Chondrocyte (in vitro differentiated cells): ENCODE measurements around the gene TSPAN6. TPM values are rescaled to one million over a fixed set of nuclear protein-coding genes. Genes with fewer than 3 reads are reported as not detected.
A peak's percentile ranks its signal among the peaks of the same experiment; 100 is the strongest.

Experiments used
- DNase-seq: peaks from one replicate; pipeline ENCODE4 v3.0.0; 2021; ENCODE audit warnings: mixed read lengths, low spot score
- H3K27ac Mint-ChIP-seq: one replicate; pipeline ENCODE4 v1.8.0; 2021; ENCODE audit warnings: mild to moderate bottlenecking, moderate library complexity, mixed read lengths; ENCODE audit not compliant: unreplicated experiment
- H3K27me3 Mint-ChIP-seq: 2 replicates; pipeline ENCODE4 v1.8.0; 2021; ENCODE audit warnings: low read depth, mixed read lengths
- H3K36me3 Mint-ChIP-seq: 2 replicates; pipeline ENCODE4 v1.8.0; 2021; ENCODE audit warnings: low read depth, mixed read lengths
- H3K4me1 Mint-ChIP-seq: 2 replicates; pipeline ENCODE4 v1.8.0; 2021; ENCODE audit warnings: low read depth, mild to moderate bottlenecking, mixed read lengths
- H3K4me3 Mint-ChIP-seq: one replicate; pipeline ENCODE4 v1.8.0; 2021; ENCODE audit warnings: mild to moderate bottlenecking, moderate library complexity, mixed read lengths; ENCODE audit not compliant: unreplicated experiment
- H3K9me3 Mint-ChIP-seq: 2 replicates; pipeline ENCODE4 v1.8.0; 2021; ENCODE audit warnings: low read depth, mixed read lengths
- CTCF ChIP-seq: fragments of 200-600 bp; sonication (generic); IDR thresholded peaks from 2 replicates; pipeline ENCODE4 v1.5.0; 2021; ENCODE audit warnings: antibody characterized with exemption, mild to moderate bottlenecking, moderate library complexity
- total RNA-seq: library from RNA; stranded (reverse); gene quantifications from 3 replicates; pipeline ENCODE4 v1.2.1, GENCODE V29; 2021

The TSPAN6 gene
- total RNA-seq, 1 donor from 2014 or later: 18.6 TPM

- Mint-ChIP-seq H3K9me3 (no peaks in the 10 kb centered on the region), H3K4me3 (no peak overlapping the region), H3K36me3 (no peaks in the 10 kb centered on the region), H3K4me1 (peaks cover 38% of the 10 kb centered on the region), H3K27me3 (no peaks in the 10 kb centered on the region), H3K27ac (peak overlapping the region; percentile 83)
- DNase-seq: no peak
- peak; percentile 7 for TF ChIP-seq CTCF
Observed at GRCh38 chrX:100680756-100681155, 44.1 kb upstream of the TSPAN6 start.

DNA sequence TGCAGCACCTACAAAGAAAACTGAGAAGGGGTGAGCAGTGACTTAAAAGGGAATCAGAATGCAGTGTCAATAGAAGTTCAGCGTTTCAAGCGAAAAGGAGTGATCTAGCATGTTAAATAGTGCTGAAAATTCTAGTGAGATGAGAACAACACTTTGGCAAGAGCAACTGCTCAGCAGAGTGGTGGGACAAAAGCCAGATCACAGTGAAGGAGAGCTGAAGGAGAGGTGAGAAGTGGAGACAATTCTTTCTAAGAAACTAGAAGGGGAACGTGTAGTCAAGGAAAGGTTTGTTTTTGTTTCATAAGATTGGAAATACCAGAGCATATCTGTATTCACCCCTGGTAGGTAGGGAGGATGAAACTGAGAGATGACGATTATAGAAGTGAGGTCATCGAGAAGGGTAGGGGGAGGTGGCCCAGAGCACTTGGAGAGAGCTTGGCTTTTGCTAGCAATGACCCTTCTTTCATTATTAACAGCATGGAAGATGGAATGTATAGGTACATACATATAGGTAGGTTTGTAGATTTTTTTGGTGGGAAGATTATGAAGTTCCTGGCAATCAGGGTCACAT, 41.1 kb upstream of the TSPAN6 start:
- TF ChIP-seq CTCF: no peak
- no peaks in the 10 kb centered on the region for H3K36me3 Mint-ChIP-seq
- H3K9me3 Mint-ChIP-seq: no peaks in the 10 kb centered on the region
- H3K27ac Mint-ChIP-seq: no peak overlapping the region
- H3K4me1 Mint-ChIP-seq: peaks cover 40% of the 10 kb centered on the region
- DNase-seq: no peak
- H3K27me3 Mint-ChIP-seq: no peaks in the 10 kb centered on the region
- H3K4me3 Mint-ChIP-seq: no peak overlapping the region

- Mint-ChIP-seq H3K4me1 (peaks cover 17% of the 10 kb centered on the region), H3K27me3 (no peaks in the 10 kb centered on the region), H3K36me3 (no peaks in the 10 kb centered on the region), H3K9me3 (no peaks in the 10 kb centered on the region), H3K4me3 (no peak overlapping the region), H3K27ac (no peak overlapping the region)
- no peak for TF ChIP-seq CTCF
- DNase-seq: no peak
Observed at GRCh38 chrX:100674705-100675104, 38.1 kb upstream of the TSPAN6 start.

- Mint-ChIP-seq H3K4me1 (peaks cover 15% of the 10 kb centered on the region), H3K27me3 (no peaks in the 10 kb centered on the region), H3K4me3 (no peak overlapping the region), H3K36me3 (no peaks in the 10 kb centered on the region), H3K9me3 (no peaks in the 10 kb centered on the region), H3K27ac (peak overlapping the region; percentile 65)
- no peak for DNase-seq
- TF ChIP-seq CTCF: no peak
Observed at GRCh38 chrX:100673397-100673953, 36.9 kb upstream of the TSPAN6 start.

DNA sequence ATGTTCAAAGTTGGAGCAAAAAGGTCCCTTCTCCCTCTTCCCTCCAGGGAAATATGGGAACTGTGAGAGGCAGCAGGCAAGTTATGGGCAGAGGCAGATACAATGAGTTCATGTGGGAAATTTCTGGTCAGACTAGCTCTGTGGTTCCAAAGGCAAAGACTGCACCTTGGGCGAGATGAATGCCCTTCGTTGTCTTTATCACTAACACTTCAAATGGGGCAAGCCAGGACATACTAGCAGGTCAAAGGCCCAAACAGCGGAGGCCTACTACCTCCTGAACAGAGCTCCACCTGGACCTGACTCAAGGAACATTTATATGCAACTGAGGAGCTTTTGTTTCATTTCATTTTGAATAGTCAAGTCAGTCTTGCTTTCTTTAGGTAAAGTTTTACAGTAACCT, 36.4 kb upstream of the TSPAN6 start:
- no peak for TF ChIP-seq CTCF
- Mint-ChIP-seq H3K27me3 (no peaks in the 10 kb centered on the region), H3K36me3 (no peaks in the 10 kb centered on the region), H3K4me3 (no peak overlapping the region), H3K27ac (no peak overlapping the region), H3K9me3 (no peaks in the 10 kb centered on the region), H3K4me1 (peaks cover 14% of the 10 kb centered on the region)
- DNase-seq: no peak
